GM23248 (cell line): ENCODE data around the gene SAP30BP.

ENCODE experiments used
- EZH2 ChIP-seq: fragments of 200-600 bp; sonication (generic); IDR thresholded peaks from 2 replicates; pipeline ENCODE4 v1.6.1; 2018; ENCODE audit warnings: antibody characterized with exemption, mild to moderate bottlenecking; ENCODE audit not compliant: insufficient read depth, poor library complexity, severe bottlenecking
- EZH2phosphoT487 ChIP-seq: fragments of 200-600 bp; sonication (generic); IDR thresholded peaks from 2 replicates; pipeline ENCODE4 v1.6.1; 2018; ENCODE audit warnings: antibody characterized with exemption, moderate library complexity, mild to moderate bottlenecking, low read depth; ENCODE audit not compliant: insufficient read depth

DNA sequence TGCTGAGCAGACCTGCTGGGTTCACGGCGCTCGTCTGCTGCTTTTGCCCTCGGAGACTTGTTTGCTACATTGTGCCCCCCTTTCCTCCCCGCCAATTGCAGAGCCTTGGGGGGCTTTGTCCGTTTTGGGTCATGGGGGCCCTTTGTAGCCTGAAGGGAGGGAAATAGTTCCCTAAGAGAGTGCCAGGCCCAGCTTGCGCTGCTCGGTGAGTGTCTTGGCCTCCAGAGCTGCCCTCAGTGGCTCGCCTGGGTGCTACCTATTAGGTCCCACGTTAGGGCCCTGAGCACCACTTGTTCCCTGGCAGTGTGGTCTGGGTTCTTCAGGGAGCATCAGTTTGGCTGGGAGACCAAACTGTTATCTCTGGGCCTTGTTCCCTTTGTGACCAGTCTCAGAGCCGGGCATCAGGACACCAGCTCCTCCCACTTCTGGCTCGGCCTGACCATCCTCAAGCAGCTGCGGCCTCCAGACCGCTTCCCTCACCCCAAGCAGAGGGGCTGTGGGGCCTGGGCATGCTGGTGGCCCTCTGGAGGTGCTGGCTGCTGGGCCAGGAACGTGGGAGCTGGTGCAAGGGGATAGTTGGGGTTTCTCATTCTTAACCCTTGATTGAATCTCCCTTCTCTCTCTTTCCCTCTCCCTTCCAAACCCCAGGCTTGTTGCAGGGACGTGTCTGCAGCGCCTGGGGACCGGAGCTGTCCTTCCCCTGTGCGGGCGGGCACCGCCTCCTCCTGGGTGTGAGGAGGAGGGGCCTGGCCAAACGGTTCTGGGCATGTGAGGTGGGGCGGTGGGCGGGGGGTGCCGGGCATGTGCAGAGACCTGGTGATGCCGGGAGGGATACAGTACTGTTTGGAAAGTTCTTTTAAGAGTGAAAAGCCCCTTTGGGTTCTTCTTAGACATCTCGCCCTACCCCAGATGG lies 38.1 kb downstream of the SAP30BP start:
- no peak for TF ChIP-seq EZH2
- no peak for TF ChIP-seq EZH2phosphoT487
